Left ventricle myocardium inferior (tissue), 1 donor: Measurements from ENCODE around the gene BTBD9. TPM values are rescaled to one million over a fixed set of nuclear protein-coding genes. Genes with fewer than 3 reads are reported as not detected.

ENCODE experiments used
- DNase-seq: peaks from one replicate; pipeline ENCODE4 v3.0.0-alpha.2; 2020
- H3K27ac ChIP-seq: fragments of 200-600 bp; replicated peaks from 2 replicates; pipeline ENCODE4 v1.8.0; 2021
- H3K27me3 ChIP-seq: fragments of 200-600 bp; 2 replicates; pipeline ENCODE4 v1.8.0; 2021; ENCODE audit warnings: low read depth
- H3K36me3 ChIP-seq: fragments of 200-600 bp; 2 replicates; pipeline ENCODE4 v1.8.0; 2021
- H3K4me1 ChIP-seq: fragments of 200-600 bp; 2 replicates; pipeline ENCODE4 v1.8.0; 2021
- H3K4me3 ChIP-seq: fragments of 200-600 bp; 2 replicates; pipeline ENCODE4 v1.8.0; 2021; ENCODE audit warnings: mild to moderate bottlenecking, moderate library complexity
- H3K9me3 ChIP-seq: fragments of 200-600 bp; replicated peaks from 2 replicates; pipeline ENCODE4 v1.8.0; 2021
- intact Hi-C: fragments of 100-400 bp; cut with micrococcal nuclease; formaldehyde crosslinking; loops from one replicate; pipeline ENCODE4 v1.11.0; 2022
- total RNA-seq: library from RNA; stranded (reverse); fragmentation: NEBNext Ultra II Directional; extraction: Animal tissue kit (Norgen Biotek cat#: 25700); gene quantifications from one replicate; pipeline ENCODE4 v1.2.1, GENCODE V29; 2021
- TF ChIP-seq, protein P1 (sequence below): fragments of 200-600 bp; IDR thresholded peaks from 2 replicates; pipeline ENCODE4 v1.8.0; 2021; ENCODE audit warnings: antibody characterized with exemption, mild to moderate bottlenecking, borderline replicate concordance
- donor health status: DM: no; HTN: yes; CAD: no; lungs with severe emphysema.

The BTBD9 gene
- total RNA-seq, 1 donor from 2014 or later, result 16.5 TPM

DNA sequence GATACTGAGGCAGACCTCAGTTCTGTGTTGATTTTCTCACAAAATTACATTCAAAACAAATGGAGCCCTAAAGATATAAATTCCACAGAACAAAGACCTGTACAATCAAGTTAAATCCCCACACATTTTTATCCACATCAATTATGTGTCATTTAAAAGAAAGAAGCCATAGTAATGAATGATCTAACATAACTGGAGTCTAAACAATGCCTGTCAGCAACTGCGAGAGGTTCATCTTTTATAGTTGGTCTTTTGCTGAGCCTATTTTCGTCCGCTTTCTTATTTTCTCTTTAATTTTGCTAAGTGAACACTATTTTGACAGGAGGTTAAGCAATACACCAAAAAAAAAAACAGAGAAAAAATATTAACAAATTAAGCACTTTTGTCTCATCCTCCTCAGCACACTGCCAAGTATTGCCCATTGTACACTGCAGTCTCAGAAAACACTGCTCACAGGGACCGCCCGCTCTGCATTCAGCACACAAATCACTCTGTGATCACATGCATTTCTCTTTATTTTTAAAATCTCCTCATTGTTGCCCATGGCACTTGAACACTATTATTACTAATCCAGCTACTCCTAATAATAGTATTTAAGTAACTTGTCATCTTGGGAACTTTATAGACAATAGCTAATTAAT is 140.8 kb downstream of the BTBD9 start:
- Histone ChIP-seq H3K36me3 (no peaks in the 10 kb centered on the region), H3K4me3 (no peak overlapping the region), H3K27me3 (no peaks in the 10 kb centered on the region), H3K4me1 (no peaks in the 10 kb centered on the region), H3K9me3 (no peaks in the 10 kb centered on the region), H3K27ac (no peak overlapping the region)
- DNase-seq, result no peak
- intact Hi-C loops, result loop anchor here (10.0 kb wide), 2 partner anchors 464 to 704 kb away; no protein-coding TSS in a partner anchor
- TF ChIP-seq, protein P1, sequence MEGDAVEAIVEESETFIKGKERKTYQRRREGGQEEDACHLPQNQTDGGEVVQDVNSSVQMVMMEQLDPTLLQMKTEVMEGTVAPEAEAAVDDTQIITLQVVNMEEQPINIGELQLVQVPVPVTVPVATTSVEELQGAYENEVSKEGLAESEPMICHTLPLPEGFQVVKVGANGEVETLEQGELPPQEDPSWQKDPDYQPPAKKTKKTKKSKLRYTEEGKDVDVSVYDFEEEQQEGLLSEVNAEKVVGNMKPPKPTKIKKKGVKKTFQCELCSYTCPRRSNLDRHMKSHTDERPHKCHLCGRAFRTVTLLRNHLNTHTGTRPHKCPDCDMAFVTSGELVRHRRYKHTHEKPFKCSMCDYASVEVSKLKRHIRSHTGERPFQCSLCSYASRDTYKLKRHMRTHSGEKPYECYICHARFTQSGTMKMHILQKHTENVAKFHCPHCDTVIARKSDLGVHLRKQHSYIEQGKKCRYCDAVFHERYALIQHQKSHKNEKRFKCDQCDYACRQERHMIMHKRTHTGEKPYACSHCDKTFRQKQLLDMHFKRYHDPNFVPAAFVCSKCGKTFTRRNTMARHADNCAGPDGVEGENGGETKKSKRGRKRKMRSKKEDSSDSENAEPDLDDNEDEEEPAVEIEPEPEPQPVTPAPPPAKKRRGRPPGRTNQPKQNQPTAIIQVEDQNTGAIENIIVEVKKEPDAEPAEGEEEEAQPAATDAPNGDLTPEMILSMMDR, result no peak

DNA sequence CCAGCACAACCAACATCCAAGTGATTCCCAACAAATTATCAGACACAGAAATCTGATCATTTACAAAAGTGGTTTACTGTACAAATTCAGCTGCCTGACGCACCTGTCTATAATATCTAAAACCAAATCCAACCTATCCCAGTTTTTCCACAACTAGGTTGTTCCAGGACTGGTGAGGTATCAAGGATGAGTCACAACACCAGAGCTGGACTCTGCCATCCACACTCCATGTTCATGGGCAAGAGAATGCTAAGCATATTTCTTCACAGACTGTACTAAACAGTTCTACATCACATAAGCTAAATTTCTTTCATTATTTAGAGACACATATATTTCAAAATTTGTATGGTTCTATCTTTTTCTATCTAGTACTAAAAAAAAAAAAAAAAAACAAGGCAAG is 141.6 kb downstream of the BTBD9 start:
- Histone ChIP-seq H3K4me1 (peaks cover 3% of the 10 kb centered on the region), H3K27ac (no peak overlapping the region), H3K27me3 (no peaks in the 10 kb centered on the region), H3K9me3 (no peaks in the 10 kb centered on the region), H3K36me3 (no peaks in the 10 kb centered on the region), H3K4me3 (no peak overlapping the region)
- TF ChIP-seq, protein P1, result no peak
- DNase-seq, result no peak
- intact Hi-C loops, result loop anchor here (10.0 kb wide), 2 partner anchors 463 to 703 kb away; no protein-coding TSS in a partner anchor

DNA sequence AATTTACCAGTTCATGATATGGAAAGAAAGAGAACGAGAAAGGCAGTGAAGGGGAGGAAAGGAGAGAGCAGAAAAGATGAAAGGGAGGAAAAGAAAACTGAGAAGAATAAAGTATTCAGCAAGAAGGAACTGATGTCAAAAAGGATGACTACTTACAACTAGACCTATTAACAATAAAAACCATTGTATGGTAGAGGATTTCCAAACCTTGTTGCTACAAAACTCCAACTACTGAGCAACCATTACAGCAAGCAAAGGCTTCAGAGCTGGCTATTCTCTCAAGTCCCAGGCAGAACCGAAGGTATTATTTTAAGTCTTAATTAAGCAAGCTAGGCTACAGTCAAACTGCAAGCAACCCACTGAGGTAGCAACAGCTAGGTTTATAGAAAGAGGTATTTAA is 142.2 kb downstream of the BTBD9 start:
- no peak overlapping the region for H3K27ac ChIP-seq
- H3K9me3 ChIP-seq, result no peaks in the 10 kb centered on the region
- intact Hi-C loops, result loop anchor here (10.0 kb wide), 2 partner anchors 463 to 703 kb away; no protein-coding TSS in a partner anchor
- H3K4me3 ChIP-seq, result no peak overlapping the region
- H3K27me3 ChIP-seq, result no peaks in the 10 kb centered on the region
- H3K4me1 ChIP-seq, result peaks cover 3% of the 10 kb centered on the region
- TF ChIP-seq, protein P1, result no peak
- no peaks in the 10 kb centered on the region for H3K36me3 ChIP-seq
- DNase-seq, result no peak

DNA sequence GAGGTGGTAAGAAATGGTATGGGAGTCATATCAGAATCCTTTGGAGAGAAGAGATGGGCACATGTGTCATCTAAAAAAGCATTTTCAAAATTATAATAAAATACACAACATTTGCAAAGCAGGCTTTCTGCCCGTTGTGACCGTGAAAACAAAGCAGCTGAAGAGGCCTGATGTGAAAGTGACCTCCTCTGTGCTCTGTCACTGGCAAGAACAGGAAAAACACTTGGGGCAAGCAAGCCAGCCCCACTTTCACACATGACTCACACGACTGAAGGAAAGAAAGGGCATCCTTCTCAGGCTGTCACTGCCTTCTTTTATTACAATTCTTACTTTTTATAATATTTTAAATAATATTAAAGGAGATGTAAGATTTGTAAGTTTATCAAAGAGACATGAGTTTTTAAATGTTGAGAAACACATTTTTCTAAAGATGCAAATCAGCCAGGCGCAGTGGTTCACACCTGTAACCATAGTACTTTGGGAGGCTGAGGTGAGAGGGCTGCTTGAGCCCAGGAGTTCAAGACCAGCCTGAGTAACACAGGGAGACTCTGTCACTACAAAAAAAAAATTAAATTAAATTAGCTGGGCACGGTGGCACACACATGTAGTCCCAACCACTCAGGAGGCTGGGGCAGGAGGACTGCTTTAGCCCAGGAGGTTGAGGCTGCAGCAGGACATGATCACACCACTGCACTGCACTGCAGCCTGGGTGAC is 143.7 kb downstream of the BTBD9 start:
- H3K27me3 ChIP-seq, result no peaks in the 10 kb centered on the region
- no peak for DNase-seq
- intact Hi-C loops, result loop anchor here (10.0 kb wide), 2 partner anchors 461 to 701 kb away; no protein-coding TSS in a partner anchor
- H3K36me3 ChIP-seq, result no peaks in the 10 kb centered on the region
- TF ChIP-seq, protein P1, result no peak
- H3K27ac ChIP-seq, result no peak overlapping the region
- peaks cover 3% of the 10 kb centered on the region for H3K4me1 ChIP-seq
- no peak overlapping the region for H3K4me3 ChIP-seq
- H3K9me3 ChIP-seq, result no peaks in the 10 kb centered on the region

DNA sequence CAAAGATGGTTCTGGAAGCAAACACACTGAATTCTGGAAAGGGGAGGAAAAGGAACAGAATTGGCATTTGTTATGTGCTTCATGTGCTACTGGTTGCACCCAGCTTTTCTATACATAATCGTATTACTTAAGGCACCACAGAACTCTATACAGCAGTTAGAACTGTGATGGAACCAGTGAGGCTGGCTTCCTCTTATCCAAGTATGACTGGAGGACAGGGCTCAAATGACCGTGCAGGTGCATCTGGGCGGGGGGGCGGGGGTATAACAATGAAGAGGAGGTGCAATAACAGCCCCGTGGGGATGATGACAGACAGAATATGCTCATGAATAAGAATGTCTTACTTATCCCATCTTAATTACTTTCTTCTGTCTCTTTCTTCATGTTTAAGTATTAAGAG is 144.2 kb downstream of the BTBD9 start:
- DNase-seq, result no peak
- H3K36me3 ChIP-seq, result no peaks in the 10 kb centered on the region
- TF ChIP-seq, protein P1, result no peak
- H3K4me3 ChIP-seq, result no peak overlapping the region
- H3K4me1 ChIP-seq, result peaks cover 3% of the 10 kb centered on the region
- no peak overlapping the region for H3K27ac ChIP-seq
- no peaks in the 10 kb centered on the region for H3K9me3 ChIP-seq
- no peaks in the 10 kb centered on the region for H3K27me3 ChIP-seq
- intact Hi-C loops, result loop anchor here (10.0 kb wide), 2 partner anchors 461 to 701 kb away; no protein-coding TSS in a partner anchor
